Measurements from ENCODE around the gene SERPINA4. TPM values are rescaled to one million over a fixed set of nuclear protein-coding genes. Genes with fewer than 3 reads are reported as not detected.
A peak's percentile ranks its signal among the peaks of the same experiment; 100 is the strongest.

SERPINA4 gene
- total and polyA plus RNA-seq, 4 donors: not detected

DNA sequence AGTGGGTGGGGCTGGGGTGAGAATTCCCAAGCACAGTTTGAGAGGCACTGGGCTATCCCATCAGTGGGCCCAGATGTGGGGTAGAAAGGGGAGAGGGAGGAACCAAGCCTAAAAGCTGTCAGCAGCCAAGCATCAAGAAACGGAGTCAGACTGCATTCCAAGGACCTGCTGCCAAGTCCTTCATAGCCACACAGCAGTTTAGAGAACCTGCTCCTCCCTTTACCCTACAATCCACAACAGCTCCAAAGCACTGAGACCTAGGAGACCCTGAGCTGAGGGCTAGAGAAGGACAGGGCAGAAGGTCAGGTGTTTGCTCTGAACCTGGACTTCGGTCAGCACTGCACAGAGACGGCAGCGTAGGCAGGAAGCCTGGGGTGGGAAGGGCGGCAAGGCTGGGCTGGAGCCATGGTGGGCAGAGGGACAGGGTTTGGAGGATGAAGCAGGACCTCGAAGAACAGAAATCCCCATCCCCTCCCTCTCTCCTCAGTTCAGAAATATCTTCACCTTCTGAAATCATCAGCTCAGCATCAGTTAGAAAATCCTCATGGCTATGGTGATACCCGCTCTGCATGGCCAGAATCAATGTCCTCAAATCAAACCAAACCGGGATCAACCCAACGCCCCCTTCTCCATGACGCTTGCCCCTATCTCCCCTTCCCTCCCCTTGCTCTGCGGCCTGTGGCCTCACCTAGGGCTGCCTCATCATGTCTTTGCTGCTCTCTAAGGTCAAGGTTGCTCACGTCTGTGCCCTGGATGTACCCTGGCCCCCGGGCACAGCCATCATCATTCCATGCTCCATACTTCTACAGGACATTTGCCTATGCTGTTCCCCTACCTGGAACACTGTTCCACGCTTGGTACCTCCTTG lies 12.9 kb upstream of the SERPINA4 start:
- H3K27ac ChIP-seq (ENCODE audit: low read depth in 1 of 2, low read length in 2 of 2): no peak overlapping the region
- intact Hi-C loops (cut with DNase I): no loop called here
- no peak for DNase-seq
- H3K36me3 ChIP-seq (ENCODE audit: control insufficient read depth in 1 of 2, insufficient read depth in 2 of 2, low read length in 1 of 2): no peaks in the 10 kb centered on the region
- WGBS, 2 donors: 77 to 78% methylated on average over 14 of the region's 14 CpGs
- no peaks in the 10 kb centered on the region for H3K4me1 ChIP-seq (ENCODE audit: control insufficient read depth in 1 of 2, insufficient read depth in 2 of 2, low read length in 2 of 2)
- no peaks in the 10 kb centered on the region for H3K27me3 ChIP-seq (ENCODE audit: control insufficient read depth in 1 of 2, insufficient read depth in 2 of 2, low read length in 1 of 2)
- ATAC-seq (ENCODE audit: low FRiP score): peak; percentile 41
- no peak overlapping the region for H3K4me3 ChIP-seq (ENCODE audit: low read length in 2 of 2)
- H3K9me3 ChIP-seq (ENCODE audit: control insufficient read depth, low read length): peaks cover 7% of the 10 kb centered on the region

GRCh38 chr14:94548999-94549985 lies 11.9 kb upstream of the SERPINA4 start:
- Histone ChIP-seq H3K27me3 (ENCODE audit: control insufficient read depth in 1 of 2, insufficient read depth in 2 of 2, low read length in 1 of 2) (no peaks in the 10 kb centered on the region), H3K36me3 (ENCODE audit: control insufficient read depth in 1 of 2, insufficient read depth in 2 of 2, low read length in 1 of 2) (no peaks in the 10 kb centered on the region), H3K4me3 (ENCODE audit: low read length in 2 of 2) (no peak overlapping the region), H3K4me1 (ENCODE audit: control insufficient read depth in 1 of 2, insufficient read depth in 2 of 2, low read length in 2 of 2) (no peaks in the 10 kb centered on the region), H3K27ac (ENCODE audit: low read depth in 1 of 2, low read length in 2 of 2) (no peak overlapping the region), H3K9me3 (ENCODE audit: control insufficient read depth, low read length) (peaks cover 7% of the 10 kb centered on the region)
- DNase-seq (peak in 1 of 2 donors; percentile 87), ATAC-seq (ENCODE audit: low FRiP score) (peak; percentile 72)
- intact Hi-C loops (cut with DNase I): no loop called here
- WGBS, 2 donors: 22 to 24% methylated on average over 24 of the region's 24 CpGs

DNA sequence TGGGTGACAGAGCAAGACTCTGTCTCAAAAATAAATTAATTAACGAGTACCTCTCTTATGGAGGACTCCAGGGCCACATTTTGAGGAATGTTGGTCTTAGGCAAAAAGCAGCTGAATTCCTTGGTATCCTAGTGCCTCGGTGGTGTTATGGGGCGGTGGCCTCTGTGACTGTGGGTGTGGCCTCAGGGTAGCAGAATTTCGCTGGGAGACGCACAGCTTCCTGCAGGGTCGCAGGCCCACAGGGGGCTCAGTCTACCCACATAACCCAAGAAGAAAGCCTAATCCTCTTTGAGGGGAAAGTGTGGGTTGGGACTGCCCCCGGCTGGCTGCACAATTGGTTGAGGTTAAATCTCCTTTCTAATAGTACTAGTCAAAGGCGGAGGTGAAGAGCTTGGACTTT lies 11.2 kb upstream of the SERPINA4 start:
- H3K36me3 ChIP-seq (ENCODE audit: control insufficient read depth in 1 of 2, insufficient read depth in 2 of 2, low read length in 1 of 2): no peaks in the 10 kb centered on the region
- H3K4me3 ChIP-seq (ENCODE audit: low read length in 2 of 2): no peak overlapping the region
- H3K27me3 ChIP-seq (ENCODE audit: control insufficient read depth in 1 of 2, insufficient read depth in 2 of 2, low read length in 1 of 2): no peaks in the 10 kb centered on the region
- H3K4me1 ChIP-seq (ENCODE audit: control insufficient read depth in 1 of 2, insufficient read depth in 2 of 2, low read length in 2 of 2): no peaks in the 10 kb centered on the region
- no peak for DNase-seq
- no peak overlapping the region for H3K27ac ChIP-seq (ENCODE audit: low read depth in 1 of 2, low read length in 2 of 2)
- 75 to 81% methylated on average over 8 of the region's 8 CpGs for WGBS, 2 donors
- peaks cover 7% of the 10 kb centered on the region for H3K9me3 ChIP-seq (ENCODE audit: control insufficient read depth, low read length)
- intact Hi-C loops (cut with DNase I): no loop called here
- no peak for ATAC-seq (ENCODE audit: low FRiP score)

DNA sequence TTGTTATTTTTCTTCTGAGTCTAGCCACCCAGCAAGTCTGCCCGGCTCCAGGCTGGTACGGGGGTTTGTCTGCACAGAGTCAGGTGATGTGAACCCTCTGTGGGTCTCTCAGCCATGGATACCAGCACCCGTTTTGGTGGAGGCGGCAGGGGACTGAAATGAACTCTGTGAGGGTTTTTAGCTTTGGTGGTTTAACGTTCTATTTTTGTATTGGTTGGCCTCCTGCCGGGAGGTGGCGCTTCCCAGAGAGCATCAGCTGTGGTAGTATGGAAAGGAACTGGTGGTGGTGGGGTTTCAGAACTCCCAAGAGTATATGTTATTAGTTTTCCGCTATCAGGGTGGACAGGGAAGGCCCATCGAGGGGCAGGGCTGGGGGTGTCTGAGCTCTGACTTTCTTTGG lies 5.3 kb upstream of the SERPINA4 start:
- Histone ChIP-seq H3K4me3 (ENCODE audit: low read length in 2 of 2) (no peak overlapping the region), H3K9me3 (ENCODE audit: control insufficient read depth, low read length) (peaks cover 4% of the 10 kb centered on the region), H3K36me3 (ENCODE audit: control insufficient read depth in 1 of 2, insufficient read depth in 2 of 2, low read length in 1 of 2) (no peaks in the 10 kb centered on the region), H3K27ac (ENCODE audit: low read depth in 1 of 2, low read length in 2 of 2) (no peak overlapping the region), H3K4me1 (ENCODE audit: control insufficient read depth in 1 of 2, insufficient read depth in 2 of 2, low read length in 2 of 2) (no peaks in the 10 kb centered on the region), H3K27me3 (ENCODE audit: control insufficient read depth in 1 of 2, insufficient read depth in 2 of 2, low read length in 1 of 2) (peaks cover 0 to 3% of the 10 kb centered on the region in 2 donors)
- DNase-seq: no peak
- intact Hi-C loops (cut with DNase I): no loop called here
- ATAC-seq (ENCODE audit: low FRiP score): no peak
- WGBS, 2 donors: 74 to 82% methylated on average over 9 of the region's 9 CpGs

DNA sequence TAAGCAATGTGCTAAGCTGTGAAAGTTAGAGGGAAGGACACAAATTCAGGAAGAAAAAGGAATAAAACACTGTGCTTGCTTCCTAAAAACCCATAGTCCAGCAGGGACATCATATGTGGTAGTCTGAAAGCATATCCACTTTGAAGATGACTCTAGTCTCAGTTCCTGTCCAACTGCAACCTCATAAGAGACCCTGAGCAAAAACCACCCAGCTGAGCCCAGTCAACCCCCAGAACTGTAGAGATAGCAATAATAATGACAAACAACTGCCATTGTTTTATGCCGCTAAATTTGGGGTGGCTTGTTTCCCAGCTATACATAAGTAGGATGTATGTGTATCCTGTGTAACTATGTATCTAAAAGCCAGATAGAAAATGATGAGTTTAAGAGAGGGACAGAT lies 3.9 kb upstream of the SERPINA4 start:
- H3K4me1 ChIP-seq (ENCODE audit: control insufficient read depth in 1 of 2, insufficient read depth in 2 of 2, low read length in 2 of 2): no peaks in the 10 kb centered on the region
- H3K4me3 ChIP-seq (ENCODE audit: low read length in 2 of 2): no peak overlapping the region
- H3K27me3 ChIP-seq (ENCODE audit: control insufficient read depth in 1 of 2, insufficient read depth in 2 of 2, low read length in 1 of 2): peaks cover 0 to 3% of the 10 kb centered on the region in 2 donors
- 94 to 96% methylated on average over 1 of the region's 1 CpG for WGBS, 2 donors
- no peaks in the 10 kb centered on the region for H3K36me3 ChIP-seq (ENCODE audit: control insufficient read depth in 1 of 2, insufficient read depth in 2 of 2, low read length in 1 of 2)
- intact Hi-C loops (cut with DNase I): no loop called here
- H3K27ac ChIP-seq (ENCODE audit: low read depth in 1 of 2, low read length in 2 of 2): no peak overlapping the region
- peaks cover 4% of the 10 kb centered on the region for H3K9me3 ChIP-seq (ENCODE audit: control insufficient read depth, low read length)
- DNase-seq (no peak), ATAC-seq (ENCODE audit: low FRiP score) (no peak)

DNA sequence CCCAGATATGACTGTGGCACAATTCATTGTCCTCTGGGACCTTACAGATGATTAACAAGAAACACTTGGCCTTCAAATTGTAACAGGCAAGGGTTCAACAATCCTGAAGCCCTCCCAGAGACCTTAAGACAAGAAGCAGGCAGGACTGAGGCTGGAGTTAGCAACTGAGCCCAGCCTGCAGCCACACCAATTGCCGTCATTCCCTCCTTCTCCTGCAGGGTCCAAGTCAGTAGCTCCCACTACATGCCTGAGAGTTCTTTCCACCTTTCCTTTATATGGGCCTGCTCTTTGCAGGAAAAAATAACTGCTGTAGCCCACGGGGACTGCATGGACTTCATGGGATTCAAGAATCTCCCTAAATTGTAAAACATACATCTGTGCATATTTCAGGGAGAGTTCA lies 2.4 kb upstream of the SERPINA4 start:
- Histone ChIP-seq H3K4me3 (ENCODE audit: low read length in 2 of 2) (no peak overlapping the region), H3K36me3 (ENCODE audit: control insufficient read depth in 1 of 2, insufficient read depth in 2 of 2, low read length in 1 of 2) (no peaks in the 10 kb centered on the region), H3K9me3 (ENCODE audit: control insufficient read depth, low read length) (peaks cover 4% of the 10 kb centered on the region), H3K4me1 (ENCODE audit: control insufficient read depth in 1 of 2, insufficient read depth in 2 of 2, low read length in 2 of 2) (no peaks in the 10 kb centered on the region), H3K27ac (ENCODE audit: low read depth in 1 of 2, low read length in 2 of 2) (no peak overlapping the region), H3K27me3 (ENCODE audit: control insufficient read depth in 1 of 2, insufficient read depth in 2 of 2, low read length in 1 of 2) (peaks cover 0 to 3% of the 10 kb centered on the region in 2 donors)
- intact Hi-C loops (cut with DNase I): no loop called here
- no peak for ATAC-seq (ENCODE audit: low FRiP score)
- WGBS, 2 donors: 57 to 62% methylated on average over 2 of the region's 2 CpGs
- no peak for DNase-seq

DNA sequence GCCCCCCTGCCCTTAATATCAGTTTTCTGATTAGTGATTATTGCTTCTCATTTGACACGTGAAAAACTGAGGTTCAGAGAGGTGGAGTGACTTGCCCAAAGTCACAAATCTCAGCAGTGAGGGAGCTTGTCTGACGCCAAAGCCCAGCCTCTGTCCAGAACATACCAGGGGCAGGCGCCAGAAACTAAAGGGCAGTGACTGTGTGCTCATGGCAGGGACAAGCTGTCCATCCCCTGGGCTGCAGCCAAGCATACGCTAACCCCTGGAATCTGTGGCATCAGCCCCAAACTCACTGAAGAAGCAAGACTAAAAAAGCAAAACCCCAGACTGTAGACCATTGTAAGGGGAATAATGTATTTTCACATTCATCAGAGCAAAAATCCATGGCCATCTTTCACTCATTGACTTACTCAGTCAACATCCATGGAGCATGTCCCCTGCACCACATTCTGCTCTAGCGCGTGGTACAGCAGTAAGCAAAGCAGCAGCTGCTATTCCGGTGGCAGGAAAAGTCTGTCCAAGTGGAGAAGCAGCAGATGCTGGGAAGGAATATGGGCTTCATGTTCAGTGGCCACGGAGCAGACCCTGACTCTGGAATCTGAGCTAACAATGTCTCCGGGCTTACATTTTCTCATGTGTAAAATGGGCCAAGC lies 1.5 kb upstream of the SERPINA4 start:
- Histone ChIP-seq H3K4me1 (ENCODE audit: control insufficient read depth in 1 of 2, insufficient read depth in 2 of 2, low read length in 2 of 2) (no peaks in the 10 kb centered on the region), H3K27ac (ENCODE audit: low read depth in 1 of 2, low read length in 2 of 2) (no peak overlapping the region), H3K27me3 (ENCODE audit: control insufficient read depth in 1 of 2, insufficient read depth in 2 of 2, low read length in 1 of 2) (peaks cover 0 to 3% of the 10 kb centered on the region in 2 donors), H3K36me3 (ENCODE audit: control insufficient read depth in 1 of 2, insufficient read depth in 2 of 2, low read length in 1 of 2) (no peaks in the 10 kb centered on the region), H3K9me3 (ENCODE audit: control insufficient read depth, low read length) (peaks cover 4% of the 10 kb centered on the region), H3K4me3 (ENCODE audit: low read length in 2 of 2) (no peak overlapping the region)
- ATAC-seq (ENCODE audit: low FRiP score) (no peak), DNase-seq (no peak)
- intact Hi-C loops (cut with DNase I): no loop called here
- WGBS, 2 donors: 53 to 63% methylated on average over 9 of the region's 9 CpGs

GRCh38 chr14:94560291-94560665 lies 964 bp upstream of the SERPINA4 start:
- H3K27me3 ChIP-seq (ENCODE audit: control insufficient read depth in 1 of 2, insufficient read depth in 2 of 2, low read length in 1 of 2): peaks cover 0 to 3% of the 10 kb centered on the region in 2 donors

More at GRCh38 chr14:94560291-94560665, 964 bp upstream of the SERPINA4 start:
- H3K9me3 ChIP-seq (ENCODE audit: control insufficient read depth, low read length): peaks cover 4% of the 10 kb centered on the region
- H3K4me1 ChIP-seq (ENCODE audit: control insufficient read depth in 1 of 2, insufficient read depth in 2 of 2, low read length in 2 of 2): no peaks in the 10 kb centered on the region
- DNase-seq (no peak), ATAC-seq (ENCODE audit: low FRiP score) (no peak)
- intact Hi-C loops (cut with DNase I): no loop called here
- 75 to 82% methylated on average over 3 of the region's 3 CpGs for WGBS, 2 donors
- no peak overlapping the region for H3K27ac ChIP-seq (ENCODE audit: low read depth in 1 of 2, low read length in 2 of 2)
- no peak overlapping the region for H3K4me3 ChIP-seq (ENCODE audit: low read length in 2 of 2)
- no peaks in the 10 kb centered on the region for H3K36me3 ChIP-seq (ENCODE audit: control insufficient read depth in 1 of 2, insufficient read depth in 2 of 2, low read length in 1 of 2)

Data from aorta (tissue), 5 donors.